Effector CD8-positive, alpha-beta T cell (primary cell): ENCODE data around the gene ICAM3.
"Not testable (repeated sequence)": the region's sequence is repeated elsewhere in the genome, so short reads cannot be mapped to it uniquely, and the experiment has no call there.

Experiments
- DNase-seq: peaks from one replicate; lab custom pipeline; 2025; lab: John Stamatoyannopoulos, UW

ICAM3 gene

GRCh38 chr19:10346509-10346908 is 7.1 kb upstream of the ICAM3 start:
- no peak for DNase-seq

GRCh38 chr19:10344780-10345179 is 5.4 kb upstream of the ICAM3 start:
- DNase-seq = no peak

GRCh38 chr19:10343495-10343894 is 4.1 kb upstream of the ICAM3 start:
- DNase-seq = no peak

DNA sequence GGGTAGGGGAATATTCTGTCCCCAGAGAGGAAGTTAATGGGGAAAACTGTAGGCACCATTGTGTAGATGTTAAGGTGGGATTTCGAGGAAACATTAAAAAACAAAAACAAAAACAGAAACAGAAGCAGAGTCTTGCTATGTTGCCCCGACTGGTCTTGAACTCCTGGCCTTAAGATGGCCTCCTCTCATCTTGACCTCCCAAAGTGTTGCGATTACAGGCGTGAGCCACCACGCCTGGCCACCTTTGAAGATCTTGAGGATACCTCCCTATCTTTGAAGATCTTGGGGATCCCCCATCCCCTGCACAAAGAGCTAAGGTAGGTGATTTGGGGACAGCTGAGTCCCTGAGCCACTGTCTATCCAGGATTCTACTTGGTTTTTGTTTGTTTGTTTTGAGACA is 553 bp upstream of the ICAM3 start:
- no peak for DNase-seq

GRCh38 chr19:10338940-10339339 is 484 bp downstream of the ICAM3 start:
- DNase-seq = no peak

DNA sequence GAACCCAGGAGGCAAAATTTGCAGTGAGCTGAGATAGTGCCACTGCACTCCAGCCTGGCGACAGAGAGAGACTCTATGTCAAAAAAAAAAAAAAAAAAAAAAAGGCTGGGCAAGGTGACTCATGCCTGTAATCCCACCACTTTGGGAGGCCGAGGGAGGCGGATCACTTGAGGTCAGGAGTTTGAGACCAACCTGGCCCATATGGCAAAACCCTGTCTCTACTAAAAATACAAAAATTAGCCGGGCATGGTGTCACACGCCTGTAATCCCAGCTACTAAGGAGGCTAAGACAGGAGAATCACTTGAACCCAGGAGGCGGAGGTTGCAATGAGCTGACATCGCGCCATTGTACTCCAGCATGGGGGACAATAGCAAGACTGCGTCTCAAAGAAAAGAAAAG is 2.7 kb downstream of the ICAM3 start:
- DNase-seq = not testable (repeated sequence)

DNA sequence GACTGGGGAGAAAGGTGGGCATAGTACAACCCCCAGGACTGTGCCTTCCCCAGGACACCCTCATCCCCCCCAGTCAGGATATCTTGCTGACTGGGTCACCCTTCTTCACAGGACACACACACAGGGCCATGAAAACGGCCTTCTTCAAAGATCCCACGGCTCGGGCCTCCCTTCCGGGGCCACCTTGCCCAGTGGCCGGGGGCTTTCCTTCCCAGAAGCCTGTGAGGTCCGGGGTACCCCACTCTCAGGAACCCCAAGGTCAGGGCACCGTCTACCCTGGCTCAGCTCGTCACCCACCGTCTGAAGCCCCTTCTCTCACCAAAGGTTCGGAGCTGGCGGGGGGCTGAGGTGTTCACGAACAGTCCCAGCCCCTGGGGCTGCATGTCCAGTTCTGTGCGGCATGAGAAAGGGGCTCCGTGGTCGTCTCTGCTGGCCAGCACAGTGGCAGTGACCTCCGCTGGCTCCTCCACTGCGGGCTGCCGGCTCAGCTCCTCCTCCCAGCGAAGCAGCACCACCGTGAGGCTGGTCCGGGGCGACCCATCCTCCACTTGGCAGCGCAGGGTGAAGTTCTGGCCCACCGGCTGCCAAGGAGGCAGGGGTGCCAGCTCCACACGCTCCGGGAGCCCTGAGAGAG is 4.0 kb downstream of the ICAM3 start:
- DNase-seq = no peak

- DNase-seq = peak; percentile 19
These were observed 4.7 kb downstream of the ICAM3 start for GRCh38 chr19:10334588-10335351.

- no peak for DNase-seq
These were observed 5.5 kb downstream of the ICAM3 start for GRCh38 chr19:10333758-10334587.

DNA sequence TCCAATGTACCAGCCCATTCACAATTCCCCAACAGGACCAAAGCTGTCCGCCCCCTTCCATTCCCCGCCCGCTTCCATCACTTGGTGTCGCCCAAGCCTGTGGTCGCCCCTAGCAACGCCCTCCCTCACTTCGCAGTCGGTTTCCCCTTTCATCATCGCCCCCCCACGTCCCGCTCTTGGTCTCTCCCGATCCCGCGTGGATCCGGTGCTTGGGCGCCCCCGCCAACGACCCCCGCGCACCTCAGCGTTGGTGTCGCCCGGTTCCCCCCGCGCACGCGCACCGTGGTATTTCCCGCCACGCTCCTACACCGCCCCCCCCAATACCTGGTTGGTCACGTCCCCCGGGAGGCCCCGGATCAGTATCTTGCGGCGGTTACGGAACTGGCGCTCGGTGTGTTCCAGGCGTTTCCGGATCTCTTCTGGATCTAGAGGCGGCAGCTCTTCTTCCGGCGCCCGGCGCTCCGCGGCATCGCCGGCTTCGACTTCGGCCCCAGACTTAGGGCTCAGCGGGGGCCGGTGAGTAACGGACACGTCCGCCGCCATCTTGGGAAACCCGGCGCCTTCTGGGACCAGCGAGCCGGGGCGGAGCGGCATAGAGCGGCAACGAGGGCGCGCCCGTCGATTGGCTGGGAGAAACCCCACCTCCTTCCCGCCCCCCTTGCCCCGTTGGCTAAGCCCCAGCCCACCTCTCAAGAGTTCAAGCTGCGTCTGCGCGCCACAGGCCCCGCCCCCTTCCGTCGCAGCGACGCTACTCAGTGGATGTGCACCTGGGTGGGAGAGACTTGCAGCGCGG is 6.3 kb downstream of the ICAM3 start, which contains the start of gene RAVER1:
Gene RAVER1, minus strand, starts transcription at position 565 of the 793 bp plus-strand sequence. Its CDS starts 22 bp downstream, at position 543.
- DNase-seq = peak; percentile 93

DNA sequence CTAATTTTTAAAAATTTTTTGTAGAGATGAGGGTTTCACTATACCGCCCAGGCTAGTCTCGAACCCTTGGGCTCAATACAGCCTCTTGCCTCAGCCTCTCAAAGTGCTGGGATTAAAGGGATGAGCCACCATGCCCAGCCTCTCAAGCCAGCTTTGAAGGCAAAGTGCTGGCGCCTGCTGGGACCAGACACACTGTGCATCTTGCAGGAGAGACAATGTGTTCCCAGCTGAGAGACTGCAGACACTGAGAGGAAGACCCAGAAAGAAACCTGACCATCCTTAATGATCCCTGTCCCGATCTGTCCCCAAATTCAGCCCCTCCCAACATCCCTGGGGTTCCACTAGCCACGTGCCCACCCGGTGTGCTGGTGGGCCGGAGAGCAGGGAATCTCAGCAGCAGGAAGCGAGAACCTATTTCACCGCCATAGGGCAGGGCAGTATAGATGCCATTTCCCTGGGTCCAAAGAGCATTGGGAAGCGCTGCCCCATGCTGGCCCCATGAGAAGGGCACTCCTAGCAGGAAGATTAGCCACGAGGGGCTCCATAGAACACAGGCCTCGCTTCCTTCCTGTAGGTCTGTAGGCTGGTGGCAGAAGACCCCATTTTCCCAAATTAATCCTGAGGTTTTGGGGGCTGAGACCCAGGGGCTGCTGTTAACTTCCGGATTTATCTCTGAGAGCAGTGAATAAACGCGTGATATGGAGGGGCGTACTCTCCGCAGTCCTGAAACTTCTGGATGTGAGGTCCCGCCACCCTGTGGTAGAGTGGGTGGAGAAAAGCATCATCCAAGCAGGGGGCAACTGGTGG is 7.1 kb downstream of the ICAM3 start:
- no peak for DNase-seq

DNA sequence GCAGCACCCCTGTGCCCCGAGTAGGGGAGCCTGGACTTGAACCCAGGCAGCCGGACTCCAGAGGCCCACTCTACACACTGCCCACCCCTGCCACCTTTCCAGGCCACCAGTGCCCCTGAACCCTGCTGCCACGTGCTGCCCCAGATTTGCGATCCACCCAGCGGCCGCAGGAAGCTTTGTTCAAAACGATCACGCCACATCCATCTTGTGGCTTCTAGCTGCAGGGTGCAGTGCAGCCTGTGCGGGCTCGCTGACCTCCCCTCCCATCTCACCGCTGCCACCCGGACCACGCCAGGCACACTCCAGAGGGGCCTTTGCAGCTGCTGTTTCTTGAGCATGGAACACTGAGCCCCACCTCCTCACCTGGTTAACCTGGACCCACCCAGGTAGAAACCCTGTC is 9.9 kb downstream of the ICAM3 start:
- no peak for DNase-seq

GRCh38 chr19:10328558-10329429 is 10.6 kb downstream of the ICAM3 start:
- no peak for DNase-seq

- DNase-seq = no peak
These were observed 11.6 kb downstream of the ICAM3 start for GRCh38 chr19:10327793-10328192.

GRCh38 chr19:10325732-10326131 is 13.7 kb downstream of the ICAM3 start:
- DNase-seq = no peak

GRCh38 chr19:10321874-10322835 is 17.3 kb downstream of the ICAM3 start:
- DNase-seq = no peak

DNA sequence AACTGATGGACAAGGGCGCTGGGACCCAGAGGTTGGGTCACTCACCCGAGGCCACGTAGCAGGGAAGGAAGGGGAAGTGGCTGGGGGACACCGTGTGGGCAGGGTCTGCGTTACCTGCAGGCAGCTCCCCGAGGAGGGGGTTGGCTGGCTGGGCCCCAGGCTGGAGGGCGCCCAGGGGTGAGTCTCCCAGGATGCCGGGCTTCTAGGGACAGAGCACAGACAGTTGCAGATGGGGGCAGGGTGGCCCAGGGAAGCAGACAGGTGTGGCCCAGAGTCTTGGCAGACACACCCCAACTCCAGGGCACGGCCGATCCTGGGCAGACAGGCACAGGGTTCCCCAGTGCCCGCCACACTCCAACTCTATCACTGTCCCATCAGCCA is 18.0 kb downstream of the ICAM3 start:
- no peak for DNase-seq

DNA sequence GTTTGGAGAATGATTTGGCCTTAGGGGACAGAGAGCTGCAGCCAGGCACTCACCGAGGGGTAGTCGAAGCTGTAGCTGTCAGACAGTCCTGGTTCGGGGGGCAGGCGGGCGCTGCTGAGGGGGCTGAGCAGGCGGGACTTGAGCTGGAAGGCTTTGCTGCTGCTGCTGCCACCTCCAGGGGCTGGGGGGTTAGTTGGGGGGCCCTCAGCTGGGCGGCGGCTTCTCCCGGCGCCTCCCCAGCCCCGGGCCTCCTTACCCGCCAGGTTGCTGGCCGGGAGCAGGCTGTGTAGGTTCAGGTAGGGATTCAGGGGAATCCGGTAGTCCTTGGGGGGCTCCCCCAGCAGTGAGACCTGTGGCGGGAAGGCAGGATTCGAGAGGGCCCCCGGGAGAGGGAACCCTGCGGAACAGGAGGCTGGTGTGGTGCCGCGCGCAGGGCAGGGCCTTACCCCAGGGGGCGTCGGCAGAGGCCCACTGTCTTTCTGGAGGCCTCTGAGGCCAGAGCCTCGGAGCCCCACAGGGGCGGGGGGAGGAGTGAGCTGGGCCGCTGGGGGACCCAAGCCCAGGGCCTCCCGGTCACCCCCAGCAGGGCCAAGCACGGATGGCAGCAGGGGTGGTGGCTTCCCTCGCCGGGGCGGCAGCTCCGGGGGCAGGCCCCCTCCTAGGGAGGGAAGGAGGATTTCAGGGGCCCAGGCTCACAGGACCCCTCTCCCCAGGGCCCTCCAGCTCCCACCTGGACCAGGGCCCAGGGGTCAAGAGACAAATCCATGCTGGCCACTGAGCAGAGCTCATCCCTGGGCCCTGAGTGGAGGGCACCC is 18.6 kb downstream of the ICAM3 start:
- DNase-seq = no peak
